ENCODE measurements around the gene SYNCRIP. TPM values are rescaled to one million over a fixed set of nuclear protein-coding genes. Genes with fewer than 3 reads are reported as not detected.

The SYNCRIP gene
- total and polyA plus RNA-seq, 2 donors (not counting 1 experiment from before 2014, with no cell fraction given), result 7.9 to 88.5 TPM

GRCh38 chr6:85641522-85641896 is 1.2 kb downstream of the SYNCRIP start:
- peak overlapping the region; percentile 79 to 100 (median 82) for H3K4me3 ChIP-seq (ENCODE audit: control extremely low read depth in 1 of 5, extremely low read depth in 1 of 5, insufficient read depth in 1 of 5, low read depth in 2 of 5, low read length in 4 of 5)
- H3K36me3 ChIP-seq (replicated peaks in 1 of 2; ENCODE audit: control extremely low read depth in 1 of 2, control insufficient read depth in 1 of 2, extremely low read depth in 1 of 2, insufficient read depth in 2 of 2, low read length in 1 of 2), result peaks cover 3 to 30% of the 10 kb centered on the region in 2 experiments
- WGBS (ENCODE audit: insufficient coverage), result 0% methylated on average over 8 of the region's 14 CpGs
- peak overlapping the region; percentile 61 for H3K4me2 ChIP-seq (replicated peaks; ENCODE audit: low read depth, low read length, poor library complexity, severe bottlenecking)
- Mint-ChIP-seq H3K9me3 (ENCODE audit: insufficient read depth) (no peaks in the 10 kb centered on the region), H3K27me3 (no peaks in the 10 kb centered on the region), H3K4me1 (peaks cover 51% of the 10 kb centered on the region), H3K4me3 (peak overlapping the region; percentile 92), H3K27ac (peak overlapping the region; percentile 99)
- peaks cover 20 to 27% of the 10 kb centered on the region in 2 donors for H3K4me1 ChIP-seq (ENCODE audit: control insufficient read depth in 2 of 2, insufficient read depth in 2 of 2, low read length in 2 of 2)
- H2AFZ ChIP-seq (ENCODE audit: insufficient read depth, low read depth, low read length, poor library complexity, severe bottlenecking), result peak overlapping the region; percentile 90
- intact Hi-C loops (cut with micrococcal nuclease), result no loop called here
- ATAC-seq (ENCODE audit: low read depth) (no peak), DNase-seq (no peak)
- TF ChIP-seq CTCF (IDR thresholded peaks at IDR 0.05) (no peak), EZH2 (IDR thresholded peaks at IDR 0.05; ENCODE audit: borderline replicate concordance, insufficient read depth, low read depth, low read length, poor library complexity, severe bottlenecking) (no peak)
- H4K20me1 ChIP-seq (ENCODE audit: control insufficient read depth, insufficient read depth, low read length, poor library complexity, severe bottlenecking), result peaks cover 31% of the 10 kb centered on the region
- H3K9me3 ChIP-seq (ENCODE audit: control extremely low read depth in 1 of 3, control insufficient read depth in 2 of 3, insufficient read depth in 1 of 3, low read length in 2 of 3), result no peaks in the 10 kb centered on the region
- H3K9ac ChIP-seq (ENCODE audit: low read length), result peak overlapping the region; percentile 96
- ChIA-PET POLR2A (interaction anchor here (1.1 to 2.8 kb wide), 3 partner anchors 37 to 48 kb away, joined by 3 to 20 read pairs (median 3); partner anchors contain the start of gene SNX14), CTCF (interaction anchor here (1.1 to 6.5 kb wide), 2 partner anchors 36 to 48 kb away, joined by 6 to 43 read pairs; partner anchors contain the start of gene SNX14)
- peaks cover 61% of the 10 kb centered on the region for H3K79me2 ChIP-seq (ENCODE audit: control insufficient read depth, insufficient read depth, low read length)
- H3K27ac ChIP-seq (ENCODE audit: low read length in 2 of 2), result peak overlapping the region; percentile 4 to 97
- H3K27me3 ChIP-seq (replicated peaks in 1 of 4; ENCODE audit: control extremely low read depth in 1 of 4, control insufficient read depth in 3 of 4, insufficient read depth in 4 of 4, low read length in 3 of 4), result no peaks in the 10 kb centered on the region

- Mint-ChIP-seq H3K4me1 (peaks cover 51% of the 10 kb centered on the region), H3K27ac (peak overlapping the region; percentile 66), H3K4me3 (peak overlapping the region; percentile 92), H3K27me3 (no peaks in the 10 kb centered on the region), H3K9me3 (ENCODE audit: insufficient read depth) (no peaks in the 10 kb centered on the region)
- CTCF ChIA-PET, result interaction anchor here (0.6 to 6.5 kb wide), 4 partner anchors 15 to 47 kb away, joined by 3 to 43 read pairs (median 4); partner anchors contain the start of gene SNX14
- ATAC-seq (ENCODE audit: low read depth) (no peak), DNase-seq (no peak)
- intact Hi-C loops (cut with micrococcal nuclease), result no loop called here
- Histone ChIP-seq H3K4me1 (ENCODE audit: control insufficient read depth in 2 of 2, insufficient read depth in 2 of 2, low read length in 2 of 2) (peaks cover 20 to 27% of the 10 kb centered on the region in 2 donors), H3K4me2 (replicated peaks; ENCODE audit: low read depth, low read length, poor library complexity, severe bottlenecking) (peak overlapping the region; percentile 61), H3K36me3 (replicated peaks in 1 of 2; ENCODE audit: control extremely low read depth in 1 of 2, control insufficient read depth in 1 of 2, extremely low read depth in 1 of 2, insufficient read depth in 2 of 2, low read length in 1 of 2) (peaks cover 3 to 37% of the 10 kb centered on the region in 2 experiments), H4K20me1 (ENCODE audit: control insufficient read depth, insufficient read depth, low read length, poor library complexity, severe bottlenecking) (peaks cover 31% of the 10 kb centered on the region), H3K27ac (ENCODE audit: low read length in 2 of 2) (no peak overlapping the region), H2AFZ (ENCODE audit: insufficient read depth, low read depth, low read length, poor library complexity, severe bottlenecking) (no peak overlapping the region), H3K79me2 (ENCODE audit: control insufficient read depth, insufficient read depth, low read length) (peaks cover 67% of the 10 kb centered on the region), H3K27me3 (replicated peaks in 1 of 4; ENCODE audit: control extremely low read depth in 1 of 4, control insufficient read depth in 3 of 4, insufficient read depth in 4 of 4, low read length in 3 of 4) (no peaks in the 10 kb centered on the region), H3K9me3 (ENCODE audit: control extremely low read depth in 1 of 3, control insufficient read depth in 2 of 3, insufficient read depth in 1 of 3, low read length in 2 of 3) (no peaks in the 10 kb centered on the region), H3K4me3 (ENCODE audit: control extremely low read depth in 1 of 5, extremely low read depth in 1 of 5, insufficient read depth in 1 of 5, low read depth in 2 of 5, low read length in 4 of 5) (peak overlapping the region in 2 of 5 experiments; percentile 80 to 100), H3K9ac (ENCODE audit: low read length) (peak overlapping the region; percentile 96)
- POLR2A ChIA-PET, result interaction anchor here (1.1 to 2.8 kb wide), 3 partner anchors 38 to 48 kb away, joined by 3 to 20 read pairs (median 3); partner anchors contain the start of gene SNX14
- TF ChIP-seq CTCF (IDR thresholded peaks at IDR 0.05), result no peak
- no peak for TF ChIP-seq EZH2 (IDR thresholded peaks at IDR 0.05; ENCODE audit: borderline replicate concordance, insufficient read depth, low read depth, low read length, poor library complexity, severe bottlenecking)
- WGBS (ENCODE audit: insufficient coverage), result 69% methylated on average over 3 of the region's 3 CpGs
Measured at GRCh38 chr6:85640821-85641220, 1.9 kb downstream of the SYNCRIP start.

Data from B cell (primary cell).